ENCODE measurements around the gene GALNT13.

GALNT13 gene

DNA sequence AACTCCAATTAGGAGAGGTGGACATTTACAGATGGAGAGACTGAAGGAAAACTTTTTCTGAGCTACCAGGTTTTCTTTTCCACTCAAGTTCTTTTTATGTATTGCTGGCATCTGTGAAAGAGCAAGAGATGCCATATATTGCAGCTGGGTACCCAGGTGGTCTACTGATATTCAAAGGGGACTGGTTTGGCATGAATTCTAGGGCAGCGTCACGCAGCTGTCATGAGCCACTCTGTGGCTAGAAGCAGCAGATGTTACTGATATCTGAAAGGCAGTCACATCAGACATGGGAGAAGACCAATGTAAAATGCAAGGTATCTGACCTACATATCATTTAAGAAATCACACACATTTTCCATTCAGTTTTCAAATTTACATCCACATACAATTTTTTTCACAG, 408.8 kb downstream of the GALNT13 start:
- no peak for TF ChIP-seq SIN3A (IDR thresholded peaks at IDR 0.05; ENCODE audit: borderline replicate concordance, insufficient read depth, low read length)
- no peak for TF ChIP-seq TAF1 (IDR thresholded peaks at IDR 0.05; ENCODE audit: borderline replicate concordance, insufficient read depth, low read length)
- no peak for TF ChIP-seq REST (IDR thresholded peaks at IDR 0.05; ENCODE audit: insufficient read depth in 1 of 2, low read depth in 2 of 2, low read length in 2 of 2)

GRCh38 chr2:154289870-154290269, 418.1 kb downstream of the GALNT13 start:
- TF ChIP-seq FOXP2 (optimal IDR thresholded peaks at IDR 0.05; ENCODE audit: borderline replicate concordance, extremely low read depth, extremely low read length, insufficient read depth) (no peak), POLR2AphosphoS5 (IDR thresholded peaks at IDR 0.05; ENCODE audit: low read depth, low read length) (no peak), REST (IDR thresholded peaks at IDR 0.05; ENCODE audit: insufficient read depth in 1 of 2, low read depth in 2 of 2, low read length in 2 of 2) (no peak), TAF1 (IDR thresholded peaks at IDR 0.05; ENCODE audit: borderline replicate concordance, insufficient read depth, low read length) (no peak), SIN3A (IDR thresholded peaks at IDR 0.05; ENCODE audit: borderline replicate concordance, insufficient read depth, low read length) (no peak)

DNA sequence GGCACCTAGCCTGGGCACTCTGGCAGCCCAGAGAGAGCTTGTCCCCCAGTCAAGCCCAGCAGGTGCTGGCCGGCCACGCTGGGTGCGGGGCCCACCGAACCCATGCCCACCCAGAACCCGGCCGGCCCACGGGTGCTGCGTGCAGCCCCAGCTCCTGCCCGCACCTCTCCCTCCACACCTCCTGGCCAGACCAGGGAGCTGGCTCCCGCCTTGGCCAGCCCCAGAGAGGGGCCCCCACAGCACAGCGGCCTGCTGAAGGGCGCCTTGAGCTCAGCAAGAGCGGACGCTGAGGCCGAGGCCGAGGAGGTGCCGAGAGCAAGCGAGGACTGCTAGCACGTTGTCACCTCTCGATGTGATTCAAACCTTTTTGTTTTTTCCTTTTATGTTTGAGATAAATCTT, 419.8 kb downstream of the GALNT13 start:
- no peak for TF ChIP-seq TAF1 (IDR thresholded peaks at IDR 0.05; ENCODE audit: borderline replicate concordance, insufficient read depth, low read length)
- TF ChIP-seq REST (IDR thresholded peaks at IDR 0.05; ENCODE audit: insufficient read depth in 1 of 2, low read depth in 2 of 2, low read length in 2 of 2), result no peak
- TF ChIP-seq FOXP2 (optimal IDR thresholded peaks at IDR 0.05; ENCODE audit: borderline replicate concordance, extremely low read depth, extremely low read length, insufficient read depth), result no peak
- no peak for TF ChIP-seq SIN3A (IDR thresholded peaks at IDR 0.05; ENCODE audit: borderline replicate concordance, insufficient read depth, low read length)
- TF ChIP-seq POLR2AphosphoS5 (IDR thresholded peaks at IDR 0.05; ENCODE audit: low read depth, low read length), result no peak

GRCh38 chr2:154291927-154292326, 420.2 kb downstream of the GALNT13 start:
- TF ChIP-seq SIN3A (IDR thresholded peaks at IDR 0.05; ENCODE audit: borderline replicate concordance, insufficient read depth, low read length) (no peak), REST (IDR thresholded peaks at IDR 0.05; ENCODE audit: insufficient read depth in 1 of 2, low read depth in 2 of 2, low read length in 2 of 2) (no peak), POLR2AphosphoS5 (IDR thresholded peaks at IDR 0.05; ENCODE audit: low read depth, low read length) (no peak), TAF1 (IDR thresholded peaks at IDR 0.05; ENCODE audit: borderline replicate concordance, insufficient read depth, low read length) (no peak), FOXP2 (optimal IDR thresholded peaks at IDR 0.05; ENCODE audit: borderline replicate concordance, extremely low read depth, extremely low read length, insufficient read depth) (no peak)

- TF ChIP-seq SIN3A (IDR thresholded peaks at IDR 0.05; ENCODE audit: borderline replicate concordance, insufficient read depth, low read length), result no peak
- TF ChIP-seq TAF1 (IDR thresholded peaks at IDR 0.05; ENCODE audit: borderline replicate concordance, insufficient read depth, low read length), result no peak
- no peak for TF ChIP-seq POLR2AphosphoS5 (IDR thresholded peaks at IDR 0.05; ENCODE audit: low read depth, low read length)
Observed at GRCh38 chr2:154293864-154294263, 422.1 kb downstream of the GALNT13 start.

Measured in PFSK-1 (cell line).